ENCODE data around the gene SCAF1. TPM values are rescaled to one million over a fixed set of nuclear protein-coding genes. Genes with fewer than 3 reads are reported as not detected.

The SCAF1 gene
- total and polyA plus RNA-seq, 9 of the 15 experiments (the other 6 are each of a cell fraction or from before 2014, with no cell fraction given): 0.20 to 79.0 (median 4.9) TPM

- TF ChIP-seq VEZF1 (CRISPR knock-in tag; IDR thresholded peaks at IDR 0.05): no peak
- 0 out of 4 replicates have a peak, but pooled peaks of 1 of the 2 experiments have one; percentile 21 for TF ChIP-seq KDM1A (IDR thresholded peaks at IDR 0.05)
- no peak for TF ChIP-seq THAP7 (CRISPR knock-in tag; IDR thresholded peaks at IDR 0.05)
- TF ChIP-seq ZNF184 (CRISPR knock-in tag; IDR thresholded peaks at IDR 0.05): no peak
- no peak for TF ChIP-seq KAT2B (IDR thresholded peaks at IDR 0.05; ENCODE audit: low read depth, low read length)
- TF ChIP-seq BACH1 (tag; IDR thresholded peaks at IDR 0.05): no peak
- 0 out of 2 replicates have a peak, but pooled peaks have one; percentile 20 for TF ChIP-seq ADNP (tag; IDR thresholded peaks at IDR 0.05)
- no peak for TF ChIP-seq GTF2B (IDR thresholded peaks at IDR 0.05; ENCODE audit: extremely low read depth, insufficient read length)
- TF ChIP-seq ZNF644 (tag; IDR thresholded peaks at IDR 0.05; ENCODE audit: low read depth): no peak
- TF ChIP-seq LEF1 (IDR thresholded peaks at IDR 0.05): no peak
- TF ChIP-seq KDM4B (IDR thresholded peaks at IDR 0.05; ENCODE audit: borderline replicate concordance in 2 of 2, low read depth in 1 of 2): no peak
- no peak for TF ChIP-seq SETDB1 (IDR thresholded peaks at IDR 0.05; ENCODE audit: low read length)
- TF ChIP-seq FOXJ2 (tag; IDR thresholded peaks at IDR 0.05): no peak
- TF ChIP-seq ZNF445 (CRISPR knock-in tag; IDR thresholded peaks at IDR 0.05; ENCODE audit: low read depth): no peak
- no peak for TF ChIP-seq CREB3L1 (IDR thresholded peaks at IDR 0.05; ENCODE audit: borderline replicate concordance, low read depth)
- TF ChIP-seq BRF1 (IDR thresholded peaks at IDR 0.05; ENCODE audit: borderline replicate concordance, extremely low read depth, insufficient read length): no peak
- TF ChIP-seq TCF7 (IDR thresholded peaks at IDR 0.05; ENCODE audit: borderline replicate concordance): no peak
- no peak for TF ChIP-seq MXI1 (IDR thresholded peaks at IDR 0.05; ENCODE audit: low read depth, low read length)
- TF ChIP-seq HMG20A (CRISPR knock-in tag; conservative IDR thresholded peaks at IDR 0.05): no peak
- no peak for TF ChIP-seq ZNF707 (CRISPR knock-in tag; conservative IDR thresholded peaks at IDR 0.05)
- no peak for TF ChIP-seq ZSCAN29 (IDR thresholded peaks at IDR 0.05)
Observed at GRCh38 chr19:49631610-49632192, 10.3 kb upstream of the SCAF1 start (continued).

Data from K562 (cell line).